Esophagus muscularis mucosa (tissue), 4 donors: ENCODE data around the gene EHHADH. TPM values are rescaled to one million over a fixed set of nuclear protein-coding genes. Genes with fewer than 3 reads are reported as not detected.

Source experiments
- DNase-seq: peaks from one replicate; pipeline ENCODE4 v3.0.0-alpha.2; 2017; ENCODE audit errors: extremely low spot score
- H3K27ac ChIP-seq, 4 donors: fragments of 200-600 bp; sonication (generic); replicated peaks in 1 of 4; 1 replicate in 3 of 4; 2 replicates in 1 of 4; pipeline ENCODE4 v1.5.1; 2016 to 2019; ENCODE audit warnings: mild to moderate bottlenecking in 1 of 4
- H3K27me3 ChIP-seq, 4 donors: fragments of 200-600 bp; sonication (generic); one replicate each; pipeline versions ENCODE4 v1.5.1 to v1.6.0; 2016 to 2019
- H3K36me3 ChIP-seq, 4 donors: fragments of 200-600 bp; sonication (generic); one replicate each; pipeline ENCODE4 v1.5.1; 2016 to 2019
- H3K4me1 ChIP-seq, 4 donors: fragments of 200-600 bp; sonication (generic); one replicate each; pipeline ENCODE4 v1.5.1; 2016 to 2019
- H3K4me3 ChIP-seq, 4 donors: fragments of 200-600 bp; sonication (generic); 1 replicate in 2 of 4; 2 replicates in 2 of 4; pipeline ENCODE4 v1.5.1; 2016 to 2019; ENCODE audit warnings: mild to moderate bottlenecking in 4 of 4, moderate library complexity in 1 of 4
- H3K9me3 ChIP-seq, 4 donors: fragments of 200-600 bp; sonication (generic); 1 replicate in 3 of 4; 2 replicates in 1 of 4; pipeline ENCODE4 v1.5.1; 2016 to 2019
- CTCF ChIP-seq, 3 experiments: fragments of 200-600 bp in 2 of 3; fragments of 450-650 bp in 1 of 3; sonication (generic) in 2 of 3; IDR thresholded peaks; one replicate each; pipeline ENCODE4 v1.5.1; 2017 to 2019; ENCODE audit warnings: antibody characterized with exemption in 3 of 3, mild to moderate bottlenecking in 2 of 3, moderate library complexity in 1 of 3
- EP300 ChIP-seq: sonication (generic); formaldehyde crosslinking; IDR thresholded peaks from one replicate; pipeline ENCODE4 v1.6.1; 2017; ENCODE audit warnings: antibody characterized with exemption
- POLR2A ChIP-seq: fragments of 450-650 bp; IDR thresholded peaks from one replicate; pipeline ENCODE4 v1.6.1; 2017; ENCODE audit warnings: antibody characterized with exemption, moderate library complexity, mild to moderate bottlenecking, low read depth
- POLR2AphosphoS5 ChIP-seq, 2 donors: sonication (generic); formaldehyde crosslinking; IDR thresholded peaks; one replicate each; pipeline ENCODE4 v1.6.1; 2017; ENCODE audit warnings: antibody characterized with exemption in 2 of 2
- WGBS: methylation state at CpG from one replicate; pipeline ENCODE4 v1.1.5; 2018; 5-methylcytosine and 5-hydroxymethylcytosine counted together
- intact Hi-C: fragments of 100-400 bp; cut with DNase I; formaldehyde crosslinking; loops from one replicate; pipeline ENCODE4 v1.15.1; 2023
- total RNA-seq, 4 donors: library from RNA; depleted of rRNA; stranded (reverse); fragments of >200 nt; gene quantifications; one replicate each; pipeline versions ENCODE4 v1.1.0 to v1.2.1, GENCODE V29; 2016

EHHADH gene
- total RNA-seq, 4 donors from 2014 or later, result 2.1 to 4.7 (median 3.8) TPM

GRCh38 chr3:185207931-185208746, 45.7 kb downstream of the EHHADH start:
- Histone ChIP-seq H3K9me3 (no peaks in the 10 kb centered on the region), H3K4me1 (no peaks in the 10 kb centered on the region), H3K27ac (no peak overlapping the region), H3K27me3 (no peaks in the 10 kb centered on the region), H3K36me3 (peaks cover 0 to 8% (median 0%) of the 10 kb centered on the region in 4 donors), H3K4me3 (no peak overlapping the region)
- 82% methylated on average over 6 of the region's 6 CpGs for WGBS
- intact Hi-C loops, result no loop called here
- TF ChIP-seq EP300, result no peak
- DNase-seq, result no peak

GRCh38 chr3:185207481-185207880, 46.4 kb downstream of the EHHADH start:
- Histone ChIP-seq H3K36me3 (peaks cover 0 to 11% (median 0%) of the 10 kb centered on the region in 4 donors), H3K27ac (no peak overlapping the region), H3K4me1 (no peaks in the 10 kb centered on the region), H3K9me3 (no peaks in the 10 kb centered on the region), H3K27me3 (no peaks in the 10 kb centered on the region), H3K4me3 (no peak overlapping the region)
- intact Hi-C loops, result no loop called here
- no peak for DNase-seq
- 88% methylated on average over 2 of the region's 2 CpGs for WGBS
- TF ChIP-seq POLR2A (no peak), CTCF (IDR thresholded peaks at IDR 0.05) (no peak), EP300 (no peak), POLR2AphosphoS5 (IDR thresholded peaks at IDR 0.05) (no peak)

- H3K27ac ChIP-seq, result no peak overlapping the region
- H3K4me3 ChIP-seq, result no peak overlapping the region
- no peaks in the 10 kb centered on the region for H3K9me3 ChIP-seq
- intact Hi-C loops, result no loop called here
- no peaks in the 10 kb centered on the region for H3K27me3 ChIP-seq
- 91% methylated on average over 7 of the region's 7 CpGs for WGBS
- H3K4me1 ChIP-seq, result no peaks in the 10 kb centered on the region
- peaks cover 0 to 20% (median 8%) of the 10 kb centered on the region in 4 donors for H3K36me3 ChIP-seq
- TF ChIP-seq POLR2A (no peak), POLR2AphosphoS5 (IDR thresholded peaks at IDR 0.05) (no peak), EP300 (no peak), CTCF (IDR thresholded peaks at IDR 0.05) (no peak)
- no peak for DNase-seq
Observed at GRCh38 chr3:185205865-185206264, 48.0 kb downstream of the EHHADH start.

GRCh38 chr3:185204894-185205293, 49.0 kb downstream of the EHHADH start:
- TF ChIP-seq CTCF (IDR thresholded peaks at IDR 0.05) (no peak), EP300 (no peak), POLR2AphosphoS5 (IDR thresholded peaks at IDR 0.05) (no peak), POLR2A (no peak)
- Histone ChIP-seq H3K36me3 (peaks cover 0 to 22% (median 9%) of the 10 kb centered on the region in 4 donors), H3K4me3 (no peak overlapping the region), H3K9me3 (no peaks in the 10 kb centered on the region), H3K27ac (no peak overlapping the region), H3K27me3 (no peaks in the 10 kb centered on the region), H3K4me1 (no peaks in the 10 kb centered on the region)
- 90% methylated on average over 2 of the region's 2 CpGs for WGBS
- no peak for DNase-seq
- intact Hi-C loops, result no loop called here

- Histone ChIP-seq H3K27me3 (no peaks in the 10 kb centered on the region), H3K27ac (no peak overlapping the region), H3K36me3 (peaks cover 0 to 22% (median 9%) of the 10 kb centered on the region in 4 donors), H3K4me1 (no peaks in the 10 kb centered on the region), H3K9me3 (no peaks in the 10 kb centered on the region), H3K4me3 (no peak overlapping the region)
- WGBS, result 77% methylated on average over 5 of the region's 5 CpGs
- DNase-seq, result no peak
- TF ChIP-seq POLR2AphosphoS5 (IDR thresholded peaks at IDR 0.05) (no peak), CTCF (IDR thresholded peaks at IDR 0.05) (no peak)
- intact Hi-C loops, result no loop called here
Observed at GRCh38 chr3:185200639-185201038, 53.2 kb downstream of the EHHADH start.
